ENCODE measurements around the gene SLC9C2. TPM values are rescaled to one million over a fixed set of nuclear protein-coding genes. Genes with fewer than 3 reads are reported as not detected.
"Not testable (repeated sequence)": the region's sequence is repeated elsewhere in the genome, so short reads cannot be mapped to it uniquely, and the experiment has no call there.

SLC9C2 gene
- total RNA-seq, 4 donors from 2014 or later, result not detected

DNA sequence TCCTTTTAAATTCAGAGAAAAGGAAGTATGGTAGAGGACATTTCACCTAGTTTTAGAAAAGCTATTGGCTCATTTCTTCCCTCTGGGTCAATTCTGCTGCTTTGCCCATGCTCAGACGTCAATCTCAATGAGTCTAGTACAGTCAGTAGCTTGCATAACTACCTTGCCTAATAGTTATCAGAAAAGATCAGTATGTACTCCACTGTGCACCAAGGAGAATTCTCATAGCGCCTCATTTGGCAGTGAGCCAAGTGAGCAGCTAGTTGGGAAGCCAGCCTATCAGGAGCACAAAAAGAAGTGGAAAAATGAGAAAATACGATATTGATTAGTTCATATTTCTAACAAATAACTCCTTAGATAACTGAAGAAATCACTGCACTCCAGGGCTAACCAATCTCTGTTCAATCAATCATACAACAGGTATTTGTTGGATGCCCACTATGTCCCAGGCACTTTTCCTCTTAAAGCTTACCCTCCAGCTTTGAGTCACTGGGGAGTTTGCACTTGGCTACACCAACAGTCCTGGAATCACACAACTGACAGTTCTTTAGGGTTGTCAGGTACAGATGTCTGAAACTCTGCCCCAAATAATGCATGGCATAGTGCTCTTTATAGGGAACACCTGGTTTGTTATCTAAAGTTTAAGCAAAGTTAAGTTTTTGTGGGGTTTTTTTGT lies 75.6 kb downstream of the SLC9C2 start:
- H3K27ac ChIP-seq, result no peak overlapping the region
- no peaks in the 10 kb centered on the region for H3K9me3 ChIP-seq
- no peak overlapping the region for H3K4me3 ChIP-seq
- no peaks in the 10 kb centered on the region for H3K27me3 ChIP-seq
- no peaks in the 10 kb centered on the region for H3K4me1 ChIP-seq
- in situ Hi-C loops (cut with MboI; ENCODE audit: low pct_ligation_motif_present in 1 of 4, low pct_unique_long_range_greater_than_20kb in 1 of 4, low sequenced_read_pairs in 3 of 4) (no loop called here), intact Hi-C loops (cut with DNase I; ENCODE audit: low total_unique reads) (no loop called here)
- whole genome bisulfite sequencing, 2 donors (ENCODE audit: low coverage in 1 of 2), result 61% methylated on average over 3 of the region's 3 CpGs
- no peaks in the 10 kb centered on the region for H3K36me3 ChIP-seq
- no peak for DNase-seq
- no peak for TF ChIP-seq EP300 (IDR thresholded peaks at IDR 0.05; ENCODE audit: low read depth)
- TF ChIP-seq POLR2A (IDR thresholded peaks at IDR 0.05), result no peak
- no peak for TF ChIP-seq POLR2AphosphoS5 (IDR thresholded peaks at IDR 0.05)
- TF ChIP-seq CTCF (IDR thresholded peaks at IDR 0.05), result no peak

DNA sequence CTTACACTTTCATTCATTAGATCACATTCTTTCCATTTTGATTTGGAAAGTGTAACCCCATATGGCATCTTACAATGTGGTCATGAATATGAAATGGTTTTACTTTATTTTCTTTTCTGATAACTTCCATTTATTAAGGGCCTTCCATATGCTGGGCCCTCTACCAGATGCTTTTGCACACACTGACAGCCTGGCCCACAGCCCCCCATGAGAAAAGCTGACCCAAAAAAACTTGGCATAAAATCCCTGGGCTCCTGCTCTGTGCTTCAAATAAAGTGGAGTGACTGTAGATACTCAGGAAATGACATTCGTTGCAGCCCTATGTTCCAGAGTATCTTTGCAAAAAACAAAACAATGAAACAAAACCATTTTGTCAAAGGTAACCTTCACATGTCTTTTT lies 76.9 kb downstream of the SLC9C2 start:
- no peak for DNase-seq
- TF ChIP-seq EP300 (IDR thresholded peaks at IDR 0.05; ENCODE audit: low read depth), result no peak
- Histone ChIP-seq H3K4me3 (no peak overlapping the region), H3K27me3 (no peaks in the 10 kb centered on the region), H3K36me3 (no peaks in the 10 kb centered on the region), H3K4me1 (no peaks in the 10 kb centered on the region), H3K27ac (no peak overlapping the region), H3K9me3 (no peaks in the 10 kb centered on the region)
- intact Hi-C loops (cut with DNase I; ENCODE audit: low total_unique reads), result no loop called here
- WGBS, 2 donors (ENCODE audit: low coverage in 1 of 2), result 45 to 74% methylated on average over 1 of the region's 1 CpG
- in situ Hi-C loops (cut with MboI; ENCODE audit: low pct_ligation_motif_present in 1 of 4, low pct_unique_long_range_greater_than_20kb in 1 of 4, low sequenced_read_pairs in 3 of 4), result no loop called here

DNA sequence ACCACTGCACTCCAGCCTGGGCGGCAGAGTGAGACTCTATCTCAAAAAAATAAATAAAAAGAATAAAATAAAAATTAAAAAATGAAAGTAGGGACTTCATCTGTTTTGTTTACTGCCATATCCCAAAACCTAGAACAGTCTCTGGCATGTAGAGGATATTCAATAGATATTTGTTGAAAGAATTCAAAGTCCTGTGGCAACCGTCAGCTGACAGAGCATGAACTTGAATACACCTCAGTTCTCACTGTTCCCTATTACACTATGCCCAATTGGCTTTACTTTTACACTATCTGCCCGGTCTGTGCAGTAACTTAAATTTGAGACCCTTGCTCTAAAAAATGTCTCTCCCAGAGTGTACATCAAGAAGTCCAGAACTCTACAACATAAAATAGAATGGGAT lies 79.5 kb downstream of the SLC9C2 start:
- DNase-seq, result no peak

DNA sequence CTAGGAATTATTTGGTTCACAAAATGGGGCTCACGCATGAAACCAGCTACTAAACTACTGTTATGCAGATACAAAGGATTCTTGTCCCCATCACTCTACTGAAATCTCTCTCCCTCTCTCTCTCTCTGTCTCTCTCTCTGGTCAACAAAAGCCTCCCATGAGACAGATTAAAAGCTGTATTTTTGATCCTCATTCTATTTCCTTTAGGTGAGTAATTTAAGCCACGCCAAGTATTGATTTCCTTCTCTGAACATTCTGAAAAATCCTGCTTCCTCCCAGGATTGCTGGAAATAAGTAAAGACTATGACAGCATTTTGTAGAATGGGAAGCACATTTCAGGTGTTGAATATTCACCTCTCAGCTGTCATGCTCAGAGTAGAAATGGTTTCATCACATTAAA lies 82.1 kb downstream of the SLC9C2 start:
- no peaks in the 10 kb centered on the region for H3K4me1 ChIP-seq
- intact Hi-C loops (cut with DNase I; ENCODE audit: low total_unique reads) (no loop called here), in situ Hi-C loops (cut with MboI; ENCODE audit: low pct_ligation_motif_present in 1 of 4, low pct_unique_long_range_greater_than_20kb in 1 of 4, low sequenced_read_pairs in 3 of 4) (no loop called here)
- WGBS, 2 donors (ENCODE audit: low coverage in 1 of 2), result 81 to 88% methylated on average over 1 to 2 of the region's 2 CpGs
- no peaks in the 10 kb centered on the region for H3K27me3 ChIP-seq
- no peak overlapping the region for H3K4me3 ChIP-seq
- no peak for DNase-seq
- TF ChIP-seq EP300 (IDR thresholded peaks at IDR 0.05; ENCODE audit: low read depth), result no peak
- TF ChIP-seq POLR2A (IDR thresholded peaks at IDR 0.05), result no peak
- no peak for TF ChIP-seq CTCF (IDR thresholded peaks at IDR 0.05)
- TF ChIP-seq POLR2AphosphoS5 (IDR thresholded peaks at IDR 0.05), result no peak
- no peaks in the 10 kb centered on the region for H3K9me3 ChIP-seq
- H3K27ac ChIP-seq, result no peak overlapping the region
- no peaks in the 10 kb centered on the region for H3K36me3 ChIP-seq

More for the DNA sequence above, 79.5 kb downstream of the SLC9C2 start:
- H3K36me3 ChIP-seq, result no peaks in the 10 kb centered on the region
- H3K4me1 ChIP-seq, result no peaks in the 10 kb centered on the region
- H3K27ac ChIP-seq, result no peak overlapping the region
- H3K27me3 ChIP-seq, result no peaks in the 10 kb centered on the region
- WGBS, 2 donors (ENCODE audit: low coverage in 1 of 2), result 97 to 100% methylated on average over 3 of the region's 3 CpGs
- in situ Hi-C loops (cut with MboI; ENCODE audit: low pct_ligation_motif_present in 1 of 4, low pct_unique_long_range_greater_than_20kb in 1 of 4, low sequenced_read_pairs in 3 of 4), result no loop called here
- intact Hi-C loops (cut with DNase I; ENCODE audit: low total_unique reads), result no loop called here
- H3K4me3 ChIP-seq, result no peak overlapping the region
- TF ChIP-seq EP300 (IDR thresholded peaks at IDR 0.05; ENCODE audit: low read depth) (no peak), CTCF (IDR thresholded peaks at IDR 0.05) (no peak), POLR2A (IDR thresholded peaks at IDR 0.05) (no peak), POLR2AphosphoS5 (IDR thresholded peaks at IDR 0.05) (no peak)
- no peaks in the 10 kb centered on the region for H3K9me3 ChIP-seq

GRCh38 chr1:173514503-173514902 lies 88.4 kb downstream of the SLC9C2 start:
- intact Hi-C loops (cut with DNase I; ENCODE audit: low total_unique reads); H3K27ac ChIP-seq; H3K9me3 ChIP-seq; DNase-seq; H3K27me3 ChIP-seq; in situ Hi-C loops (cut with MboI; ENCODE audit: low pct_ligation_motif_present in 1 of 4, low pct_unique_long_range_greater_than_20kb in 1 of 4, low sequenced_read_pairs in 3 of 4); H3K4me3 ChIP-seq; H3K36me3 ChIP-seq; H3K4me1 ChIP-seq: not testable (repeated sequence)
- WGBS, 2 donors (ENCODE audit: low coverage in 1 of 2), result 89 to 100% methylated on average over 1 of the region's 1 CpG
